H1 (cell line): ENCODE results near the gene RIMS1. TPM values are rescaled to one million over a fixed set of nuclear protein-coding genes. Genes with fewer than 3 reads are reported as not detected.

Experiments
- CTCF ChIA-PET: fragments of 300-600 bp; sonication (Branson Sonifier 250); formaldehyde crosslinking; loops from one replicate; lab custom pipeline; 2021; ENCODE audit not compliant: partially characterized antibody; lab: Charles Lee
- POLR2A ChIA-PET: fragments of 300-600 bp; sonication (Branson Sonifier 250); formaldehyde crosslinking; loops from one replicate; lab custom pipeline; 2021; ENCODE audit warnings: inconsistent platforms; ENCODE audit not compliant: partially characterized antibody; lab: Charles Lee
- DNase-seq, 2 experiments: peaks; one replicate each; pipeline versions ENCODE4 v3.0.0 to v3.0.0-alpha.2; 2010 to 2022; ENCODE audit warnings: low spot score in 2 of 2, low read depth in 1 of 2, mixed read lengths in 1 of 2
- FAIRE-seq: peaks from 2 replicates; lab custom pipeline; 2011; peaks lifted over from hg19 to GRCh38; lab: Jason Lieb, UNC
- H2AFZ ChIP-seq: 2 replicates; pipeline ENCODE4 v1.8.1; 2012; ENCODE audit warnings: low read length, inconsistent platforms
- H2AK5ac ChIP-seq: 2 replicates; pipeline ENCODE4 v1.6.1; 2013; ENCODE audit warnings: low read depth, low read length
- H2BK120ac ChIP-seq: replicated peaks from 2 replicates; pipeline ENCODE3; 2013; ENCODE audit warnings: low read depth, low read length, inconsistent platforms
- H2BK12ac ChIP-seq: 2 replicates; pipeline ENCODE4 v1.6.1; 2013; ENCODE audit warnings: low read depth, low read length
- H2BK15ac ChIP-seq: 2 replicates; pipeline ENCODE4 v1.6.1; 2013; ENCODE audit warnings: low read length
- H2BK20ac ChIP-seq: 2 replicates; pipeline ENCODE4 v1.6.1; 2013; ENCODE audit warnings: low read length
- H2BK5ac ChIP-seq: 2 replicates; pipeline ENCODE4 v1.6.1; 2013; ENCODE audit warnings: low read depth, low read length
- H3K14ac ChIP-seq: 2 replicates; pipeline ENCODE4 v1.6.1; 2013; ENCODE audit warnings: inconsistent platforms; ENCODE audit not compliant: insufficient read length
- H3K18ac ChIP-seq: 2 replicates; pipeline ENCODE4 v1.6.1; 2013; ENCODE audit warnings: low read length; ENCODE audit errors: extremely low read depth
- H3K23ac ChIP-seq: 2 replicates; pipeline ENCODE4 v1.6.1; 2013; ENCODE audit warnings: inconsistent platforms; ENCODE audit not compliant: insufficient read length
- H3K23me2 ChIP-seq: 2 replicates; pipeline ENCODE4 v1.6.1; 2013; ENCODE audit warnings: low read depth, low read length
- H3K27ac ChIP-seq: 2 replicates; pipeline ENCODE4 v1.6.1; 2011; ENCODE audit warnings: low read depth, low read length, inconsistent platforms
- H3K27me3 ChIP-seq, 4 experiments: replicated peaks in 1 of 4; 1 replicate in 1 of 4; 2 replicates in 3 of 4; pipeline versions ENCODE4 v1.6.1 to v1.8.1; 2011 to 2013; ENCODE audit warnings: low read length in 3 of 4, mild to moderate bottlenecking in 3 of 4, inconsistent platforms in 2 of 4, mixed read lengths in 2 of 4, moderate library complexity in 1 of 4; ENCODE audit not compliant: control insufficient read depth in 3 of 4, insufficient read depth in 3 of 4; ENCODE audit errors: extremely low read depth in 1 of 4
- H3K36me3 ChIP-seq, 4 experiments: 2 replicates each; pipeline versions ENCODE4 v1.6.1 to v1.8.1; 2011 to 2013; ENCODE audit warnings: mild to moderate bottlenecking in 4 of 4, low read length in 3 of 4, moderate library complexity in 2 of 4, control low read depth in 1 of 4, inconsistent platforms in 1 of 4; ENCODE audit not compliant: insufficient read depth in 4 of 4, control insufficient read depth in 2 of 4
- H3K4ac ChIP-seq: replicated peaks from 2 replicates; pipeline ENCODE3; 2013; ENCODE audit warnings: low read length, low read depth, mixed read lengths, inconsistent platforms; ENCODE audit not compliant: insufficient read length
- H3K4me1 ChIP-seq, 4 experiments: replicated peaks in 1 of 4; 1 replicate in 1 of 4; 2 replicates in 3 of 4; pipeline versions ENCODE4 v1.6.1 to v1.8.1; 2011 to 2013; ENCODE audit warnings: low read length in 3 of 4, inconsistent platforms in 2 of 4, mixed read lengths in 1 of 4; ENCODE audit not compliant: insufficient read depth in 4 of 4, control insufficient read depth in 3 of 4
- H3K4me2 ChIP-seq, 2 experiments: 2 replicates each; pipeline versions ENCODE4 v1.6.1 to v1.8.1; 2011 to 2013; ENCODE audit warnings: low read depth in 2 of 2, low read length in 2 of 2, control low read depth in 1 of 2, inconsistent platforms in 1 of 2, mild to moderate bottlenecking in 1 of 2; ENCODE audit not compliant: insufficient read depth in 1 of 2
- H3K4me3 ChIP-seq, 4 experiments: fragments of 200-600, 300-600 bp in 1 of 4; sonication (generic), shearing (Covaris generic), sonication (Bioruptor Twin) in 1 of 4; 2 replicates each; pipeline versions ENCODE4 v1.5.1 to v1.8.1; 2011 to 2016; ENCODE audit warnings: low read length in 4 of 4, low read depth in 3 of 4, control low read depth in 2 of 4, inconsistent platforms in 2 of 4, mild to moderate bottlenecking in 2 of 4, mixed read lengths in 1 of 4, moderate library complexity in 1 of 4; ENCODE audit not compliant: insufficient read depth in 2 of 4; ENCODE audit errors: extremely low read depth in 1 of 4
- H3K56ac ChIP-seq: replicated peaks from 2 replicates; pipeline ENCODE3; 2013; ENCODE audit warnings: low read depth, mild to moderate bottlenecking, mixed read lengths, low read length, inconsistent platforms; ENCODE audit not compliant: insufficient read length
- H3K79me1 ChIP-seq: 2 replicates; pipeline ENCODE4 v1.6.1; 2013; ENCODE audit warnings: low read depth, low read length, control low read depth
- H3K79me2 ChIP-seq, 2 experiments: 2 replicates each; pipeline versions ENCODE4 v1.6.1 to v1.8.1; 2012 to 2013; ENCODE audit warnings: low read length in 2 of 2, mild to moderate bottlenecking in 2 of 2, inconsistent platforms in 1 of 2; ENCODE audit not compliant: insufficient read depth in 2 of 2, control insufficient read depth in 1 of 2
- H3K9ac ChIP-seq, 4 experiments: replicated peaks in 1 of 4; 1 replicate in 1 of 4; 2 replicates in 3 of 4; pipeline versions ENCODE4 v1.6.1 to v1.8.1; 2011 to 2013; ENCODE audit warnings: low read depth in 3 of 4, low read length in 3 of 4, control low read depth in 2 of 4, mild to moderate bottlenecking in 2 of 4, moderate library complexity in 2 of 4, inconsistent platforms in 1 of 4; ENCODE audit errors: extremely low read depth in 1 of 4
- H3K9me3 ChIP-seq, 2 experiments: 2 replicates each; pipeline versions ENCODE4 v1.6.1 to v1.8.1; 2012 to 2013; ENCODE audit warnings: mild to moderate bottlenecking in 2 of 2, moderate library complexity in 2 of 2, control low read depth in 1 of 2, inconsistent platforms in 1 of 2, low read depth in 1 of 2, low read length in 1 of 2, mixed read lengths in 1 of 2; ENCODE audit not compliant: insufficient read depth in 2 of 2
- H4K20me1 ChIP-seq, 2 experiments: replicated peaks in 1 of 2; 2 replicates each; pipeline versions ENCODE3 to v1.8.1; 2011 to 2013; ENCODE audit warnings: inconsistent platforms in 2 of 2, low read length in 2 of 2, mild to moderate bottlenecking in 1 of 2; ENCODE audit not compliant: insufficient read depth in 2 of 2, control insufficient read depth in 1 of 2
- H4K5ac ChIP-seq: 2 replicates; pipeline ENCODE4 v1.6.1; 2013; ENCODE audit warnings: low read length, low read depth, mixed read lengths, inconsistent platforms; ENCODE audit not compliant: insufficient read length
- H4K8ac ChIP-seq: 2 replicates; pipeline ENCODE4 v1.8.0; 2013; ENCODE audit warnings: mild to moderate bottlenecking, moderate library complexity, low read length, inconsistent platforms; ENCODE audit not compliant: insufficient read depth; ENCODE audit errors: extremely low read depth
- H4K91ac ChIP-seq: replicated peaks from 2 replicates; pipeline ENCODE3; 2013; ENCODE audit warnings: low read length, mixed read lengths, inconsistent platforms; ENCODE audit not compliant: insufficient read length
- BACH1 ChIP-seq: IDR thresholded peaks from 2 replicates; pipeline ENCODE4 v1.6.1; 2012; ENCODE audit warnings: low read length, improper control_type of control experiment
- CHD2 ChIP-seq: IDR thresholded peaks from 2 replicates; pipeline ENCODE4 v1.6.1; 2012; ENCODE audit warnings: low read length, improper control_type of control experiment
- EZH2 ChIP-seq: fragments of 200-600 bp; sonication (generic); IDR thresholded peaks from 2 replicates; pipeline ENCODE4 v1.7.1; 2012; ENCODE audit warnings: low read depth, mild to moderate bottlenecking, moderate library complexity, low read length, inconsistent platforms; ENCODE audit not compliant: severe bottlenecking
- MAX ChIP-seq: IDR thresholded peaks from 2 replicates; pipeline ENCODE4 v1.6.1; 2012; ENCODE audit warnings: inconsistent platforms
- POU5F1 ChIP-seq: IDR thresholded peaks from 2 replicates; pipeline ENCODE4 v1.6.1; 2011; ENCODE audit warnings: low read depth, mild to moderate bottlenecking, low read length, moderate library complexity
- RFX5 ChIP-seq: IDR thresholded peaks from 2 replicates; pipeline ENCODE4 v1.6.1; 2011; ENCODE audit warnings: low read depth, low read length, improper control_type of control experiment, borderline replicate concordance
- TBP ChIP-seq: IDR thresholded peaks from 2 replicates; pipeline ENCODE4 v1.6.1; 2011; ENCODE audit warnings: low read depth, low read length, improper control_type of control experiment
- TCF12 ChIP-seq: IDR thresholded peaks from 2 replicates; pipeline ENCODE4 v1.6.1; 2011; ENCODE audit warnings: low read depth, mild to moderate bottlenecking, low read length
- polyA plus RNA-seq, 7 experiments: library from polyadenylated mRNA; depleted of rRNA in 3 of 7; stranded (reverse) in 5 of 7; unstranded in 2 of 7; fragments of >200 nt in 5 of 7; fragments of 200-250 nt in 2 of 7; gene quantifications; 1 replicate in 5 of 7; 2 replicates in 1 of 7; 4 replicates in 1 of 7; pipeline versions ENCODE4 v1.2.1 to v1.2.3, GENCODE V29; 2011 to 2013; ENCODE audit warnings: missing spikeins in 2 of 7, mixed read lengths in 2 of 7
- total RNA-seq: library from RNA; stranded (reverse); fragmentation: NEBNext Ultra II Directional; extraction: Animal tissue kit (Norgen Biotek cat#: 25700); gene quantifications from 2 replicates; pipeline ENCODE4 v1.2.1, GENCODE V29; 2021
- TF ChIP-seq, protein P1 (sequence below): IDR thresholded peaks from 2 replicates; pipeline ENCODE4 v1.6.1; 2011; ENCODE audit warnings: low read depth, mild to moderate bottlenecking, low read length; ENCODE audit not compliant: insufficient read depth

Gene RIMS1
- total and polyA plus RNA-seq, 2 of the 8 experiments (the other 6 are each of a cell fraction or from before 2014, with no cell fraction given): 0.63 to 2.3 TPM

- no peak for FAIRE-seq
- H3K27me3 ChIP-seq: no peaks in the 10 kb centered on the region
- no peak overlapping the region for H2BK5ac ChIP-seq
- H4K8ac ChIP-seq: no peak overlapping the region
- CTCF ChIA-PET: interaction anchor here (1.9 kb wide), 1 partner anchor 10 kb away, joined by 8 read pairs; no protein-coding TSS in a partner anchor
- no peak overlapping the region for H2BK20ac ChIP-seq
- no peak overlapping the region for H2BK120ac ChIP-seq
- no peak overlapping the region for H2AFZ ChIP-seq
- H3K36me3 ChIP-seq: no peaks in the 10 kb centered on the region
- no peak overlapping the region for H3K4ac ChIP-seq
- H2BK12ac ChIP-seq: no peak overlapping the region
- H2BK15ac ChIP-seq: no peak overlapping the region
- H3K9me3 ChIP-seq: no peaks in the 10 kb centered on the region
- no peak overlapping the region for H3K4me2 ChIP-seq
- H3K18ac ChIP-seq: no peak overlapping the region
- H3K14ac ChIP-seq: no peak overlapping the region
- no peaks in the 10 kb centered on the region; the same call in 1 of the 2 replicates for H3K23me2 ChIP-seq
- H3K9ac ChIP-seq: no peak overlapping the region
- no peak for TF ChIP-seq CHD2
- no peak for TF ChIP-seq POU5F1
- TF ChIP-seq EZH2: no peak
- TF ChIP-seq RFX5: no peak
- no peak for TF ChIP-seq BACH1
- no peak for TF ChIP-seq MAX
- TF ChIP-seq, protein P1, sequence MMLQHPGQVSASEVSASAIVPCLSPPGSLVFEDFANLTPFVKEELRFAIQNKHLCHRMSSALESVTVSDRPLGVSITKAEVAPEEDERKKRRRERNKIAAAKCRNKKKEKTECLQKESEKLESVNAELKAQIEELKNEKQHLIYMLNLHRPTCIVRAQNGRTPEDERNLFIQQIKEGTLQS: no peak
- no peak for TF ChIP-seq TCF12
- TF ChIP-seq TBP: no peak
- H3K79me2 ChIP-seq: no peaks in the 10 kb centered on the region
- no peaks in the 10 kb centered on the region for H3K4me1 ChIP-seq
- DNase-seq: no peak
- no peaks in the 10 kb centered on the region for H3K79me1 ChIP-seq
- no peak overlapping the region for H3K23ac ChIP-seq
- no peaks in the 10 kb centered on the region for H4K20me1 ChIP-seq
- no peak overlapping the region for H3K56ac ChIP-seq
- POLR2A ChIA-PET: no interaction called here
- no peak overlapping the region for H4K91ac ChIP-seq
- no peak overlapping the region for H4K5ac ChIP-seq
- H3K4me3 ChIP-seq: no peak overlapping the region
- no peak overlapping the region for H2AK5ac ChIP-seq
- no peak overlapping the region for H3K27ac ChIP-seq
Measured at GRCh38 chr6:72401865-72402264, 515.5 kb downstream of the RIMS1 start.
